ENCODE results near the gene SIRPB1. TPM values are rescaled to one million over a fixed set of nuclear protein-coding genes. Genes with fewer than 3 reads are reported as not detected.

Gene SIRPB1
- polyA plus RNA-seq, 1 donor (not counting 4 experiments of a cell fraction or from before 2014, with no cell fraction given), result not detected

GRCh38 chr20:1665345-1665744, 45.5 kb upstream of the SIRPB1 start:
- DNase-seq (ENCODE audit: low read depth, low spot score), result no peak
- TF ChIP-seq CTCF (optimal IDR thresholded peaks at IDR 0.05 in 1 of 3, IDR thresholded peaks at IDR 0.05 in 1 of 3, conservative IDR thresholded peaks at IDR 0.05 in 1 of 3; ENCODE audit: extremely low read depth in 1 of 3, insufficient read depth in 2 of 3, low read length in 3 of 3) (no peak), EZH2 (IDR thresholded peaks at IDR 0.05; ENCODE audit: low read length) (no peak)
- no peaks in the 10 kb centered on the region for H3K79me2 ChIP-seq (ENCODE audit: control insufficient read depth, insufficient read depth, low read length)
- H3K9me3 ChIP-seq (ENCODE audit: control insufficient read depth, low read depth, low read length), result no peaks in the 10 kb centered on the region
- H3K9ac ChIP-seq (ENCODE audit: control insufficient read depth, extremely low read depth, insufficient read depth, low read length), result no peak overlapping the region
- no peak overlapping the region for H3K4me2 ChIP-seq (ENCODE audit: control insufficient read depth, extremely low read depth, insufficient read depth, low read depth, low read length)
- no peaks in the 10 kb centered on the region for H3K9me1 ChIP-seq (ENCODE audit: control insufficient read depth, extremely low read depth, insufficient read depth, low read length)
- dilution Hi-C loops (cut with MboI; ENCODE audit: extremely low pct_ligation_motif_present, low sequenced_read_pairs), result no loop called here
- no peaks in the 10 kb centered on the region for H3K36me3 ChIP-seq (ENCODE audit: control insufficient read depth in 2 of 2, extremely low read depth in 1 of 2, insufficient read depth in 2 of 2, low read length in 2 of 2)
- FAIRE-seq, result no peak
- no peaks in the 10 kb centered on the region for H3K27me3 ChIP-seq (ENCODE audit: control insufficient read depth, extremely low read depth, insufficient read depth, low read length)
- no peak overlapping the region for H2AFZ ChIP-seq (ENCODE audit: control insufficient read depth, low read length)
- H4K20me1 ChIP-seq (ENCODE audit: control insufficient read depth, extremely low read depth, insufficient read depth, low read length), result no peaks in the 10 kb centered on the region
- H3K4me3 ChIP-seq (ENCODE audit: control insufficient read depth in 2 of 3, extremely low read depth in 1 of 3, insufficient read depth in 2 of 3, low read depth in 1 of 3, low read length in 3 of 3), result no peak overlapping the region
- H3K4me1 ChIP-seq (ENCODE audit: control insufficient read depth, extremely low read depth, insufficient read depth, low read length), result peaks cover 7% of the 10 kb centered on the region
- H3K27ac ChIP-seq (ENCODE audit: control insufficient read depth, insufficient read depth, low read length), result no peak overlapping the region

GRCh38 chr20:1664911-1665310, 45.1 kb upstream of the SIRPB1 start:
- FAIRE-seq, result no peak
- DNase-seq (ENCODE audit: low read depth, low spot score), result no peak
- no peaks in the 10 kb centered on the region for H3K79me2 ChIP-seq (ENCODE audit: control insufficient read depth, insufficient read depth, low read length)
- dilution Hi-C loops (cut with MboI; ENCODE audit: extremely low pct_ligation_motif_present, low sequenced_read_pairs), result no loop called here
- peaks cover 7% of the 10 kb centered on the region for H3K4me1 ChIP-seq (ENCODE audit: control insufficient read depth, extremely low read depth, insufficient read depth, low read length)
- H3K9me1 ChIP-seq (ENCODE audit: control insufficient read depth, extremely low read depth, insufficient read depth, low read length), result no peaks in the 10 kb centered on the region
- H3K9me3 ChIP-seq (ENCODE audit: control insufficient read depth, low read depth, low read length), result no peaks in the 10 kb centered on the region
- no peaks in the 10 kb centered on the region for H3K36me3 ChIP-seq (ENCODE audit: control insufficient read depth in 2 of 2, extremely low read depth in 1 of 2, insufficient read depth in 2 of 2, low read length in 2 of 2)
- TF ChIP-seq CTCF (optimal IDR thresholded peaks at IDR 0.05 in 1 of 3, IDR thresholded peaks at IDR 0.05 in 1 of 3, conservative IDR thresholded peaks at IDR 0.05 in 1 of 3; ENCODE audit: extremely low read depth in 1 of 3, insufficient read depth in 2 of 3, low read length in 3 of 3) (no peak), EZH2 (IDR thresholded peaks at IDR 0.05; ENCODE audit: low read length) (no peak)
- no peak overlapping the region for H3K4me2 ChIP-seq (ENCODE audit: control insufficient read depth, extremely low read depth, insufficient read depth, low read depth, low read length)
- no peaks in the 10 kb centered on the region for H4K20me1 ChIP-seq (ENCODE audit: control insufficient read depth, extremely low read depth, insufficient read depth, low read length)
- no peak overlapping the region for H2AFZ ChIP-seq (ENCODE audit: control insufficient read depth, low read length)
- no peak overlapping the region for H3K9ac ChIP-seq (ENCODE audit: control insufficient read depth, extremely low read depth, insufficient read depth, low read length)
- H3K4me3 ChIP-seq (ENCODE audit: control insufficient read depth in 2 of 3, extremely low read depth in 1 of 3, insufficient read depth in 2 of 3, low read depth in 1 of 3, low read length in 3 of 3), result no peak overlapping the region
- H3K27me3 ChIP-seq (ENCODE audit: control insufficient read depth, extremely low read depth, insufficient read depth, low read length), result no peaks in the 10 kb centered on the region
- H3K27ac ChIP-seq (ENCODE audit: control insufficient read depth, insufficient read depth, low read length), result no peak overlapping the region

Measured in keratinocyte (primary cell).